ENCODE results near the gene ASPN. TPM values are rescaled to one million over a fixed set of nuclear protein-coding genes. Genes with fewer than 3 reads are reported as not detected.

Gene ASPN
- total and polyA plus RNA-seq, 4 donors: 6.4 to 11.4 (median 6.9) TPM

DNA sequence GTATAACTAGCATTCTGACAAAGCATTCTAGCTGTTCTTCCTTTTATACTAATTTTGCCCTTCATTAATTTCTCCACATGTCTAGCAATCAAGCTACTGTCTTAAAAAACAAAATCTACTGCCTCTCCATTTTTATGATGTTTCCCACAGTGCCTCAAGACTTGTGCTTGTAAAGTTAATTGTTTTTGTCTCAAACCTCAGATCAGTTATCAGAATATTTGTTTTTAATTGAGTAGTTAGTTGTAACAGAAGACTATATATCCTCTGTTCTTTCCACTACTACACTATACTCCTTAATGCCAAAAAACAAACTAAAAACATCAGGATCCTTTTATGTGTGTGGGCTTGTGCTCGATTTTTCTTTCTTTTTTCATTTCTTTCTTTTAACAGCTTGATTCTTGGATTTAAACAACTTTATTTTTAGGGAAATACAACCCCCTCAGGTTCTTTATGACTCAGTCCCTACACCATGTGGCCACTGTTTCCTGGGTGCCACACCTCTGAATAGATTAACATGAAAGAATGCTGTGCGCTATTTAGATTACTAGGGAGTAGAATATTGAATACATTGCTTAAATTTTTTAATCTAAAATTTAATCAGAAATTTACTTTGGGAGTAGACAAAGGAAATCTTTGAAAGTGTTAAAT lies 1.2 kb downstream of the ASPN start (continued):
- TF ChIP-seq EGR1 (IDR thresholded peaks at IDR 0.05; ENCODE audit: low read depth in 2 of 2): no peak

DNA sequence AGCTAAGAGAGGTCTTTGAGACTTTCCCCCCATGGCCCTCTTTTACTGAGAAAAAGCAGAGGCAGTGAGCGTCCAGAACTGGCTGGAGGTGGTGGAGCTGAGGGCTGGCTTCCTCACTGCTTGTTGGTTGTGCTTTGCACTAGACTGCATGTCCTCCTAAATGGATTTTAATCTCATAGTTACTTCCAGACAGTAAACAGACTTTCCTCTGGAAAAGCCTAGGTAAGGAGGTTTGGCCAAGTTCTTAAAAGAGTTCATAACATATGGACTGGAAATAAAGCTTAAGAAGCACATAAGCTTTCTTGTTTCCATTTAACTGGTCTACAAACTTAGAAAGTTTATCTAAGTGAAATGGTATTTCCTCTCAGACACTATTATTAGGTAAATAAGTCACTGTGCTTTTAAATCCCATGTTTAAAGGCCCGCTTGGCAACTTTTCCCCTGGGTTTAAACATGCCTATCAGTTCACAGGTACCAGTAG lies 2.0 kb downstream of the ASPN start:
- no peak overlapping the region for H3K4me3 ChIP-seq (ENCODE audit: low read depth in 1 of 3, low read length in 3 of 3)
- H3K27ac ChIP-seq (ENCODE audit: low read depth in 1 of 2, low read length in 2 of 2): peak overlapping the region in 1 of 2 donors; percentile 17
- no peaks in the 10 kb centered on the region for H3K27me3 ChIP-seq (ENCODE audit: control insufficient read depth in 4 of 4, insufficient read depth in 4 of 4, low read length in 3 of 4)
- no peak overlapping the region for H3K9ac ChIP-seq (ENCODE audit: low read depth in 1 of 2, low read length in 2 of 2)
- H3K9me3 ChIP-seq (ENCODE audit: control insufficient read depth in 4 of 4, low read length in 3 of 4): no peaks in the 10 kb centered on the region
- TF ChIP-seq RAD21 (IDR thresholded peaks at IDR 0.05): no peak
- no peak for TF ChIP-seq HNF4A (conservative IDR thresholded peaks at IDR 0.05)
- no peak for TF ChIP-seq RXRA (IDR thresholded peaks at IDR 0.05)
- TF ChIP-seq, protein P1, sequence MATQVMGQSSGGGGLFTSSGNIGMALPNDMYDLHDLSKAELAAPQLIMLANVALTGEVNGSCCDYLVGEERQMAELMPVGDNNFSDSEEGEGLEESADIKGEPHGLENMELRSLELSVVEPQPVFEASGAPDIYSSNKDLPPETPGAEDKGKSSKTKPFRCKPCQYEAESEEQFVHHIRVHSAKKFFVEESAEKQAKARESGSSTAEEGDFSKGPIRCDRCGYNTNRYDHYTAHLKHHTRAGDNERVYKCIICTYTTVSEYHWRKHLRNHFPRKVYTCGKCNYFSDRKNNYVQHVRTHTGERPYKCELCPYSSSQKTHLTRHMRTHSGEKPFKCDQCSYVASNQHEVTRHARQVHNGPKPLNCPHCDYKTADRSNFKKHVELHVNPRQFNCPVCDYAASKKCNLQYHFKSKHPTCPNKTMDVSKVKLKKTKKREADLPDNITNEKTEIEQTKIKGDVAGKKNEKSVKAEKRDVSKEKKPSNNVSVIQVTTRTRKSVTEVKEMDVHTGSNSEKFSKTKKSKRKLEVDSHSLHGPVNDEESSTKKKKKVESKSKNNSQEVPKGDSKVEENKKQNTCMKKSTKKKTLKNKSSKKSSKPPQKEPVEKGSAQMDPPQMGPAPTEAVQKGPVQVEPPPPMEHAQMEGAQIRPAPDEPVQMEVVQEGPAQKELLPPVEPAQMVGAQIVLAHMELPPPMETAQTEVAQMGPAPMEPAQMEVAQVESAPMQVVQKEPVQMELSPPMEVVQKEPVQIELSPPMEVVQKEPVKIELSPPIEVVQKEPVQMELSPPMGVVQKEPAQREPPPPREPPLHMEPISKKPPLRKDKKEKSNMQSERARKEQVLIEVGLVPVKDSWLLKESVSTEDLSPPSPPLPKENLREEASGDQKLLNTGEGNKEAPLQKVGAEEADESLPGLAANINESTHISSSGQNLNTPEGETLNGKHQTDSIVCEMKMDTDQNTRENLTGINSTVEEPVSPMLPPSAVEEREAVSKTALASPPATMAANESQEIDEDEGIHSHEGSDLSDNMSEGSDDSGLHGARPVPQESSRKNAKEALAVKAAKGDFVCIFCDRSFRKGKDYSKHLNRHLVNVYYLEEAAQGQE (IDR thresholded peaks at IDR 0.05): no peak
- TF ChIP-seq, protein P2, sequence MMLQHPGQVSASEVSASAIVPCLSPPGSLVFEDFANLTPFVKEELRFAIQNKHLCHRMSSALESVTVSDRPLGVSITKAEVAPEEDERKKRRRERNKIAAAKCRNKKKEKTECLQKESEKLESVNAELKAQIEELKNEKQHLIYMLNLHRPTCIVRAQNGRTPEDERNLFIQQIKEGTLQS (IDR thresholded peaks at IDR 0.05): no peak
- TF ChIP-seq, protein P3, sequence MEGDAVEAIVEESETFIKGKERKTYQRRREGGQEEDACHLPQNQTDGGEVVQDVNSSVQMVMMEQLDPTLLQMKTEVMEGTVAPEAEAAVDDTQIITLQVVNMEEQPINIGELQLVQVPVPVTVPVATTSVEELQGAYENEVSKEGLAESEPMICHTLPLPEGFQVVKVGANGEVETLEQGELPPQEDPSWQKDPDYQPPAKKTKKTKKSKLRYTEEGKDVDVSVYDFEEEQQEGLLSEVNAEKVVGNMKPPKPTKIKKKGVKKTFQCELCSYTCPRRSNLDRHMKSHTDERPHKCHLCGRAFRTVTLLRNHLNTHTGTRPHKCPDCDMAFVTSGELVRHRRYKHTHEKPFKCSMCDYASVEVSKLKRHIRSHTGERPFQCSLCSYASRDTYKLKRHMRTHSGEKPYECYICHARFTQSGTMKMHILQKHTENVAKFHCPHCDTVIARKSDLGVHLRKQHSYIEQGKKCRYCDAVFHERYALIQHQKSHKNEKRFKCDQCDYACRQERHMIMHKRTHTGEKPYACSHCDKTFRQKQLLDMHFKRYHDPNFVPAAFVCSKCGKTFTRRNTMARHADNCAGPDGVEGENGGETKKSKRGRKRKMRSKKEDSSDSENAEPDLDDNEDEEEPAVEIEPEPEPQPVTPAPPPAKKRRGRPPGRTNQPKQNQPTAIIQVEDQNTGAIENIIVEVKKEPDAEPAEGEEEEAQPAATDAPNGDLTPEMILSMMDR (IDR thresholded peaks at IDR 0.05; ENCODE audit: low read depth, low read length, missing input control): no peak
- TF ChIP-seq, protein P4, sequence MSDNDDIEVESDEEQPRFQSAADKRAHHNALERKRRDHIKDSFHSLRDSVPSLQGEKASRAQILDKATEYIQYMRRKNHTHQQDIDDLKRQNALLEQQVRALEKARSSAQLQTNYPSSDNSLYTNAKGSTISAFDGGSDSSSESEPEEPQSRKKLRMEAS (IDR thresholded peaks at IDR 0.05): no peak
- no peak for TF ChIP-seq FOXA1 (IDR thresholded peaks at IDR 0.05)
- TF ChIP-seq JUND (IDR thresholded peaks at IDR 0.05): no peak
- TF ChIP-seq YY1 (IDR thresholded peaks at IDR 0.05): no peak
- no peak for TF ChIP-seq GABPA (IDR thresholded peaks at IDR 0.05 in 1 of 2, conservative IDR thresholded peaks at IDR 0.05 in 1 of 2)
- TF ChIP-seq, protein P5, sequence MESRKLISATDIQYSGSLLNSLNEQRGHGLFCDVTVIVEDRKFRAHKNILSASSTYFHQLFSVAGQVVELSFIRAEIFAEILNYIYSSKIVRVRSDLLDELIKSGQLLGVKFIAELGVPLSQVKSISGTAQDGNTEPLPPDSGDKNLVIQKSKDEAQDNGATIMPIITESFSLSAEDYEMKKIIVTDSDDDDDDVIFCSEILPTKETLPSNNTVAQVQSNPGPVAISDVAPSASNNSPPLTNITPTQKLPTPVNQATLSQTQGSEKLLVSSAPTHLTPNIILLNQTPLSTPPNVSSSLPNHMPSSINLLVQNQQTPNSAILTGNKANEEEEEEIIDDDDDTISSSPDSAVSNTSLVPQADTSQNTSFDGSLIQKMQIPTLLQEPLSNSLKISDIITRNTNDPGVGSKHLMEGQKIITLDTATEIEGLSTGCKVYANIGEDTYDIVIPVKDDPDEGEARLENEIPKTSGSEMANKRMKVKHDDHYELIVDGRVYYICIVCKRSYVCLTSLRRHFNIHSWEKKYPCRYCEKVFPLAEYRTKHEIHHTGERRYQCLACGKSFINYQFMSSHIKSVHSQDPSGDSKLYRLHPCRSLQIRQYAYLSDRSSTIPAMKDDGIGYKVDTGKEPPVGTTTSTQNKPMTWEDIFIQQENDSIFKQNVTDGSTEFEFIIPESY (IDR thresholded peaks at IDR 0.05): no peak
- no peak for TF ChIP-seq HNF4G (IDR thresholded peaks at IDR 0.05)
- no peak for TF ChIP-seq TAF1 (conservative IDR thresholded peaks at IDR 0.05)
- TF ChIP-seq NR2F2 (IDR thresholded peaks at IDR 0.05): no peak
- TF ChIP-seq EGR1 (IDR thresholded peaks at IDR 0.05; ENCODE audit: low read depth in 2 of 2): no peak
- TF ChIP-seq SP1 (IDR thresholded peaks at IDR 0.05): no peak
- TF ChIP-seq FOXA2 (IDR thresholded peaks at IDR 0.05): no peak
- DNase-seq (ENCODE audit: low spot score): no peak
- no peaks in the 10 kb centered on the region for H3K4me1 ChIP-seq (ENCODE audit: control insufficient read depth in 4 of 4, insufficient read depth in 4 of 4, low read length in 3 of 4)
- WGBS: 81% methylated on average over 2 of the region's 2 CpGs
- no peaks in the 10 kb centered on the region for H3K36me3 ChIP-seq (ENCODE audit: control insufficient read depth in 4 of 4, insufficient read depth in 3 of 4, low read depth in 1 of 4, low read length in 3 of 4)

Data from liver (tissue), 9 donors.